ENCODE measurements around the gene VAMP1. TPM values are rescaled to one million over a fixed set of nuclear protein-coding genes. Genes with fewer than 3 reads are reported as not detected.

Gene VAMP1
- total and polyA plus RNA-seq, 8 donors = 6.3 to 21.6 (median 16.5) TPM

DNA sequence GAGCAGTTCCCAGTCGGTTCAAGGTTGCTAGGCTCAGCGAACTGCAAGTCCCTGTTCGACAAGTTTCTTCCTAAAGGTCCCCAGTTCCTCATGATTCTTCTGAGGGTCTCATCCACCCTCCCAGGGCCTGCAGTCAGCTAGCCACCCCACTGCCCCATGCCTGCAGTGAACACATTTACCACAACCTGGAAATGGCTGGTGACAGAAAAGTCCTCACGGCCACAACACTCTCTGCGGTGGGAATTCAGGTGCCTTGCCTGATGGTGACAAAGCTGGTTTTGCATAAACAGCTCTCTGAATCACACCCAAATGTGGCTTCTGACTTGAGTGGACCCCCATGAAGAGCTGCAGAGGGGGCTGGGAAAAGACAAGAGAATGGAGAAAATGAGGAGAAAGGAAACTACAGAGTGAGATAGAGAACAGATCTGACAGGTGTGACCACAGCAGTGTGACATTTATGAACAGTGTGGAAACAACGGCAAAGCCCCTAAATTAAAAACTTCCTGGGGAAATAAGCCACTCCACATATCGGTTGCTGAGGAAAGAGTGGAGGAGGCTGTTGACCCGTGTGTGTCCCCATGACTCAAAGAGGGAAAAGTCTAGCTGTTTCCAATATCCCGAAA is 27.0 kb downstream of the VAMP1 start:
- H3K4me3 ChIP-seq = no peak overlapping the region

DNA sequence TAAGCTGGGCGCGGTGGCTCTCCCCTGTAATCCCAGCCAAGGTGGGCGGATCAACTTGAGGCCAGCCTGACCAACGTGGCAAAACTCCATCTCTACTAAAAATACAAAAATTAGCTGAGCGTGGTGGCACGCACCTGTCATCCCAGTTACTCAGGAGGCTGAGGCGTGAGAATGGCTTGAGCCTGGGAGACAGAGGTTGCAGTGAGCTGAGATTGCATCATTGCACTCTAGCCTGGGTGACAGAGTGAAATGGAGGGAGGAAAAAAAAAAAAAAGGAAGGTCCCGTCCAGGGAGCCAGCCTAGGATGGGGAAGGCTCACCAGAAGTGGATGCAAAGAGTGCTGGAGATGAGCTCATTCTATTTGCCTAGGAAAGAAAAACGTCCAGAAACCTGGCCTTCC is 27.6 kb downstream of the VAMP1 start:
- DNase-seq (no peak), ATAC-seq (no peak)
- Histone ChIP-seq H3K36me3 (peaks cover 0 to 23% of the 10 kb centered on the region in 2 donors), H3K9me3 (no peaks in the 10 kb centered on the region), H3K4me1 (no peaks in the 10 kb centered on the region), H3K27ac (no peak overlapping the region), H3K4me3 (no peak overlapping the region), H3K27me3 (no peaks in the 10 kb centered on the region)
- TF ChIP-seq, protein P1, sequence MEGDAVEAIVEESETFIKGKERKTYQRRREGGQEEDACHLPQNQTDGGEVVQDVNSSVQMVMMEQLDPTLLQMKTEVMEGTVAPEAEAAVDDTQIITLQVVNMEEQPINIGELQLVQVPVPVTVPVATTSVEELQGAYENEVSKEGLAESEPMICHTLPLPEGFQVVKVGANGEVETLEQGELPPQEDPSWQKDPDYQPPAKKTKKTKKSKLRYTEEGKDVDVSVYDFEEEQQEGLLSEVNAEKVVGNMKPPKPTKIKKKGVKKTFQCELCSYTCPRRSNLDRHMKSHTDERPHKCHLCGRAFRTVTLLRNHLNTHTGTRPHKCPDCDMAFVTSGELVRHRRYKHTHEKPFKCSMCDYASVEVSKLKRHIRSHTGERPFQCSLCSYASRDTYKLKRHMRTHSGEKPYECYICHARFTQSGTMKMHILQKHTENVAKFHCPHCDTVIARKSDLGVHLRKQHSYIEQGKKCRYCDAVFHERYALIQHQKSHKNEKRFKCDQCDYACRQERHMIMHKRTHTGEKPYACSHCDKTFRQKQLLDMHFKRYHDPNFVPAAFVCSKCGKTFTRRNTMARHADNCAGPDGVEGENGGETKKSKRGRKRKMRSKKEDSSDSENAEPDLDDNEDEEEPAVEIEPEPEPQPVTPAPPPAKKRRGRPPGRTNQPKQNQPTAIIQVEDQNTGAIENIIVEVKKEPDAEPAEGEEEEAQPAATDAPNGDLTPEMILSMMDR (IDR thresholded peaks at IDR 0.05) = no peak
- intact Hi-C loops (cut with DNase I) = no loop called here

More for the DNA sequence above, 27.0 kb downstream of the VAMP1 start:
- DNase-seq (no peak), ATAC-seq (no peak)
- H3K36me3 ChIP-seq = peaks cover 0 to 25% of the 10 kb centered on the region in 2 donors
- TF ChIP-seq, protein P1 (IDR thresholded peaks at IDR 0.05) = no peak
- no peaks in the 10 kb centered on the region for H3K9me3 ChIP-seq
- H3K27ac ChIP-seq = no peak overlapping the region
- intact Hi-C loops (cut with DNase I) = no loop called here
- H3K27me3 ChIP-seq = no peaks in the 10 kb centered on the region
- H3K4me1 ChIP-seq = no peaks in the 10 kb centered on the region

DNA sequence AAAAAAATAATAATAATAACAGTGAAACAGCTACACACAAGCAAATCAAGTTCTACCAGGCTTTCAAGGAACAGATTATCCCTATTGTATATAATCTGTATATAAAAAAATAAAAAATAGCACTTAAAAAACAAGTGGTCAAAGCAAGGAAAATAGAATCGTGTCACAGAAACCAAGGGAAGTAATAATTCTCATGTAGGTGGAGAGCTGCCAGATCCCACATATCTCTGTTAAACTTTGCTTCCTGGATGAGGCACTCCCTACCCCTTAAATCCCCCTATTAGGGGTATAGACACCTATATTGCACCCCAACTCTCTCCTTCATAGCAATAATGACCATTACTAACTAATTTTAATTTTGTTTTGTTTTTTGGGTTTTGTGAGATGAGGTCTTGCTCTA is 30.1 kb downstream of the VAMP1 start:
- no peaks in the 10 kb centered on the region for H3K27me3 ChIP-seq
- intact Hi-C loops (cut with DNase I) = no loop called here
- no peak overlapping the region for H3K4me3 ChIP-seq
- ATAC-seq = no peak
- no peaks in the 10 kb centered on the region for H3K9me3 ChIP-seq
- H3K36me3 ChIP-seq = peaks cover 0 to 10% of the 10 kb centered on the region in 2 donors
- no peaks in the 10 kb centered on the region for H3K4me1 ChIP-seq
- TF ChIP-seq, protein P1 (IDR thresholded peaks at IDR 0.05) = no peak
- no peak for DNase-seq
- H3K27ac ChIP-seq = no peak overlapping the region

DNA sequence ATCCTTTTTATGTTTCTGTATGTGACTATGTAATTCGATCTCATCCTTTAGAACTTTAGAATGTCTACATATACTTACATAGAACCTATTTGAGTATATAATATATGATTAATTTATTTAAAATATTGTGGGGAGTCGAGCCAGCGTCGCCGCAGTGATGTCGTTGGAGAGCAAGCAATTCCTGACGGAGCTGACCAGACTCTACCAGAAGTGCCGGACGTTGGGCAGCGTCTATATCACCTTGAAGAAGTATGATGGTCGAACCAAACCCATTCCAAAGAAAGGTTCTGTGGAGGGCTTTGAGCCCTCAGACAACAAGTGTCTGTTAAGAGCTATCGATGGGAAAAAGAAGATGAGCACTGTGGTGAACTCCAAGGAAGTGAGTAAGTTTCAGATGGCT is 32.1 kb downstream of the VAMP1 start:
- peaks cover 0 to 4% of the 10 kb centered on the region in 2 donors for H3K36me3 ChIP-seq
- ATAC-seq (no peak), DNase-seq (no peak)
- H3K4me1 ChIP-seq = no peaks in the 10 kb centered on the region
- H3K9me3 ChIP-seq = no peaks in the 10 kb centered on the region
- H3K4me3 ChIP-seq = no peak overlapping the region
- intact Hi-C loops (cut with DNase I) = no loop called here
- TF ChIP-seq, protein P1 (IDR thresholded peaks at IDR 0.05) = no peak
- no peak overlapping the region for H3K27ac ChIP-seq
- H3K27me3 ChIP-seq = no peaks in the 10 kb centered on the region

DNA sequence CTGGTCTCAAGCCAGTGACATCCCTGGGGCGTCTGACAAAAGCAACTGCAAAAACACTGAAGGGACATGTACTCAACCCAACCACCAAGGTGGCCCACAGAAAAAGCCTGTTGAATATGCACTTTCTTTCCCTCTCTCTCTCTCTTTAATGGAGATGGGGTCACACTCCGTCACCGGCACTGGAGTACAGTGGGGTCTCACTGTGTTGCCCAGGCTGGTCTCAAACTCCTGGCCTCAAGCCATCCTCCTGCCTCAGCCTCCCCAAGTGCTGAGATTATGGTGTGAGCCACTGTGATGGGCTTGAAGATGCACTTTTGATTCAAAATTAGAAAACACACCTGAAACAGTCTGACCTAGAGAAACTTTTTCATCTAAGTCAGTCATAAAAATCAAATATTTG is 32.9 kb downstream of the VAMP1 start:
- Histone ChIP-seq H3K36me3 (no peaks in the 10 kb centered on the region), H3K4me3 (no peak overlapping the region), H3K27ac (no peak overlapping the region), H3K4me1 (no peaks in the 10 kb centered on the region), H3K27me3 (no peaks in the 10 kb centered on the region), H3K9me3 (no peaks in the 10 kb centered on the region)
- intact Hi-C loops (cut with DNase I) = no loop called here
- no peak for DNase-seq
- no peak for ATAC-seq
- TF ChIP-seq, protein P1 (IDR thresholded peaks at IDR 0.05) = no peak
